Activated naive CD8-positive, alpha-beta T cell treated with anti-CD3 and anti-CD28 coated beads, Interleukin-2, amount 10 ng/mL, durations not matched to agents 7 days and 5 days (primary cell): ENCODE measurements around the gene RXYLT1. TPM values are rescaled to one million over a fixed set of nuclear protein-coding genes. Genes with fewer than 3 reads are reported as not detected.
A peak's percentile ranks its signal among the peaks of the same experiment; 100 is the strongest.

ENCODE experiments used
- ATAC-seq: fragments of 150-1000 bp; cut with Tn5 transposase; one replicate; pipeline ENCODE4 v1.10.0; 2021; ENCODE audit warnings: low read depth, moderate library complexity
- POLR2A ChIA-PET: fragments of 350-600 bp; sonication (Branson Sonifier 250); formaldehyde crosslinking; loops from one replicate; lab custom pipeline; 2021; ENCODE audit warnings: antibody characterized with exemption; lab: Charles Lee
- DNase-seq: peaks from one replicate; pipeline ENCODE4 v3.0.0; 2021
- H3K27ac Mint-ChIP-seq: one replicate; pipeline ENCODE4 v1.8.0; 2022; ENCODE audit warnings: mild to moderate bottlenecking, mixed read lengths
- H3K27me3 Mint-ChIP-seq: one replicate; pipeline ENCODE4 v1.8.0; 2022; ENCODE audit warnings: mild to moderate bottlenecking, moderate library complexity, mixed read lengths
- H3K36me3 Mint-ChIP-seq: one replicate; pipeline ENCODE4 v1.8.0; 2021; ENCODE audit warnings: mild to moderate bottlenecking, mixed read lengths
- H3K4me1 Mint-ChIP-seq: one replicate; pipeline ENCODE4 v1.8.0; 2021; ENCODE audit warnings: mixed read lengths
- H3K4me3 Mint-ChIP-seq: one replicate; pipeline ENCODE4 v1.8.0; 2022; ENCODE audit warnings: mild to moderate bottlenecking, moderate library complexity, mixed read lengths
- H3K9me3 Mint-ChIP-seq: one replicate; pipeline ENCODE4 v1.8.0; 2021; ENCODE audit warnings: mixed read lengths
- total RNA-seq, 2 experiments: library from RNA; stranded (reverse); gene quantifications; one replicate each; pipeline ENCODE4 v1.2.3, GENCODE V29; 2021

RXYLT1 gene
- total RNA-seq, 2 experiments from 2014 or later: 12.9 to 15.6 TPM

- Mint-ChIP-seq H3K27ac (no peak overlapping the region), H3K4me3 (no peak overlapping the region), H3K36me3 (peaks cover 3% of the 10 kb centered on the region), H3K9me3 (no peaks in the 10 kb centered on the region), H3K27me3 (no peaks in the 10 kb centered on the region), H3K4me1 (peaks cover 13% of the 10 kb centered on the region)
- no peak for ATAC-seq
- DNase-seq: no peak
- POLR2A ChIA-PET: no interaction called here
These were observed 31.6 kb downstream of the RXYLT1 start for GRCh38 chr12:63811334-63811733.

DNA sequence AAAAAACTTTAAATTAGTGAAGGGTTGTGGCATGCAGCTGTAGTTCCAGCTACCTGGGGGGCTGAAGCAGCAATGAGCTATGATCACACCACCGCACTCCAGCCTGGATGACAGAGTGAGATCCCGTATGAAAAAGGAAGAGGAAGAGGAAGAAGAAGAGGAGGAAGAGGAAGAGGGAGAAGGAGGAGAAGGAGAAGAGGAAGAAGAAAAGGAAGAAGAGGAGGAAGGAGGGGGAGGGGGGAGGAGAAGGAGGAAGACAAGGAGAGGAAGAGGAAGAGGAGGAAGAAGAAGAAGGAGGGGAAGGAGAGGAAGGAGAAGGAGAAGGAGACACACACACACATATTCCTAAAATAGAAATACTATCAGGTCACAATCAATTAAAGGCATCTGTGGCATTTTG, 32.0 kb downstream of the RXYLT1 start:
- no peaks in the 10 kb centered on the region for H3K9me3 Mint-ChIP-seq
- POLR2A ChIA-PET: no interaction called here
- peaks cover 13% of the 10 kb centered on the region for H3K4me1 Mint-ChIP-seq
- no peak overlapping the region for H3K27ac Mint-ChIP-seq
- no peak for DNase-seq
- H3K4me3 Mint-ChIP-seq: no peak overlapping the region
- peaks cover 3% of the 10 kb centered on the region for H3K36me3 Mint-ChIP-seq
- ATAC-seq: no peak
- H3K27me3 Mint-ChIP-seq: no peaks in the 10 kb centered on the region

GRCh38 chr12:63814146-63814772, 34.5 kb downstream of the RXYLT1 start:
- no peak for ATAC-seq
- Mint-ChIP-seq H3K36me3 (peaks cover 5% of the 10 kb centered on the region), H3K9me3 (peaks cover 3% of the 10 kb centered on the region), H3K4me3 (no peak overlapping the region), H3K4me1 (peaks cover 13% of the 10 kb centered on the region), H3K27me3 (peaks cover 2% of the 10 kb centered on the region), H3K27ac (no peak overlapping the region)
- POLR2A ChIA-PET: interaction anchor here (0.7 kb wide), 1 partner anchor 22 kb away, joined by 3 read pairs; no protein-coding TSS in a partner anchor
- DNase-seq: no peak

GRCh38 chr12:63815482-63815852, 35.8 kb downstream of the RXYLT1 start:
- DNase-seq (no peak), ATAC-seq (no peak)
- Mint-ChIP-seq H3K27ac (no peak overlapping the region), H3K27me3 (peaks cover 4% of the 10 kb centered on the region), H3K4me1 (peaks cover 13% of the 10 kb centered on the region), H3K36me3 (peaks cover 2% of the 10 kb centered on the region), H3K4me3 (no peak overlapping the region), H3K9me3 (peaks cover 4% of the 10 kb centered on the region)
- POLR2A ChIA-PET: no interaction called here

DNA sequence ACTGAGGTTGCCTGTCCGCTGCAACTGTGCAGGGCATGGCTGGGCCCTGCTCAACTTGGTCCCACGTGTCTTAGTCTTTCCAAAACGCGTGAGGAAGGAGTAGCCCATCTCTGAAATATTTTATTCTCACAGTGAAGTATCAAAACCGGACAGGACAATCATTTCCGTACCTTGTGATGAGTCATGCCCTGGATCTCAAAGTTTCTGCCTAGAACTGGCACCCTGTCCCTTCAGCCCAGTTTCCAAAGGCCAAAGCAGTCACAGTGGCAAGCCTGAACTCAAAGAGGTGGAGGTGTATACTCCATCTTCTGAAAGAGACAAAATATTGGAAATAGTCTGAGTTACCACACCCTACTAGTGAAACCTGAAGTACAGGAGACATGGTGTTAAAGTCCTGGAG, 36.3 kb downstream of the RXYLT1 start:
- POLR2A ChIA-PET: no interaction called here
- Mint-ChIP-seq H3K4me3 (no peak overlapping the region), H3K27me3 (peaks cover 6% of the 10 kb centered on the region), H3K4me1 (peaks cover 13% of the 10 kb centered on the region), H3K36me3 (peaks cover 2% of the 10 kb centered on the region), H3K27ac (no peak overlapping the region), H3K9me3 (peaks cover 4% of the 10 kb centered on the region)
- ATAC-seq: no peak
- DNase-seq: no peak

GRCh38 chr12:63820427-63820826, 40.7 kb downstream of the RXYLT1 start:
- ATAC-seq (no peak), DNase-seq (no peak)
- POLR2A ChIA-PET: no interaction called here
- no peak overlapping the region for H3K4me3 Mint-ChIP-seq
- no peak overlapping the region for H3K27ac Mint-ChIP-seq
- peaks cover 4% of the 10 kb centered on the region for H3K9me3 Mint-ChIP-seq
- H3K36me3 Mint-ChIP-seq: peaks cover 2% of the 10 kb centered on the region
- H3K4me1 Mint-ChIP-seq: peaks cover 10% of the 10 kb centered on the region
- peaks cover 17% of the 10 kb centered on the region for H3K27me3 Mint-ChIP-seq

GRCh38 chr12:63821781-63822251, 42.1 kb downstream of the RXYLT1 start:
- Mint-ChIP-seq H3K27me3 (peaks cover 17% of the 10 kb centered on the region), H3K4me1 (peaks cover 7% of the 10 kb centered on the region), H3K36me3 (peaks cover 2% of the 10 kb centered on the region), H3K4me3 (peak overlapping the region; percentile 82), H3K27ac (peak overlapping the region; percentile 78), H3K9me3 (peaks cover 4% of the 10 kb centered on the region)
- DNase-seq (peak; percentile 43), ATAC-seq (peak; percentile 47)
- POLR2A ChIA-PET: no interaction called here

DNA sequence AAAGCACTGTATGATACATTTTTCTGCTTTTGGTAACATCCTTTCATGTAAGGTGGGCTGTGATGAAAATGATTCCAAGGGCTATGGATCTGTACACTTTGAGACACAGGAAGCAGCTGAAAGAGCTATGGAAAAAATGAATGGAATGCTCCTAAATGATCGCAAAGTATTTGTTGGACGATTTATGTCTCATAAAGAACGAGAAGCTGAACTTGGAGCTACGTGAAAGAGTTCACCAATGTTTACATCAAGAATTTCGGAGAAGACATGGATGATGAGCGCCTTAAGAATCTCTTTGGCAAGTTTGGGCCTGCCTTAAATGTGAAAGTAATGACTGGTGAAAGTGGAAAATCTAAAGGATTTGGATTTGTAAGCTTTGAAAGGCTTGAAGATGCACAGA, 42.6 kb downstream of the RXYLT1 start:
- Mint-ChIP-seq H3K36me3 (peaks cover 2% of the 10 kb centered on the region), H3K4me3 (peak overlapping the region; percentile 82), H3K9me3 (peaks cover 4% of the 10 kb centered on the region), H3K27me3 (peaks cover 17% of the 10 kb centered on the region), H3K27ac (no peak overlapping the region), H3K4me1 (peaks cover 7% of the 10 kb centered on the region)
- POLR2A ChIA-PET: no interaction called here
- no peak for ATAC-seq
- no peak for DNase-seq

- no peak for DNase-seq
- no peak for ATAC-seq
- H3K36me3 Mint-ChIP-seq: peaks cover 2% of the 10 kb centered on the region
- no peak overlapping the region for H3K27ac Mint-ChIP-seq
- POLR2A ChIA-PET: no interaction called here
- H3K27me3 Mint-ChIP-seq: peaks cover 17% of the 10 kb centered on the region
- peaks cover 7% of the 10 kb centered on the region for H3K4me1 Mint-ChIP-seq
- no peak overlapping the region for H3K4me3 Mint-ChIP-seq
- peaks cover 4% of the 10 kb centered on the region for H3K9me3 Mint-ChIP-seq
These were observed 43.3 kb downstream of the RXYLT1 start for GRCh38 chr12:63823040-63823439.

GRCh38 chr12:63826006-63826585, 46.4 kb downstream of the RXYLT1 start:
- no peak for DNase-seq
- H3K4me1 Mint-ChIP-seq: peaks cover 7% of the 10 kb centered on the region
- ATAC-seq: no peak
- H3K9me3 Mint-ChIP-seq: peaks cover 3% of the 10 kb centered on the region
- peaks cover 22% of the 10 kb centered on the region for H3K27me3 Mint-ChIP-seq
- POLR2A ChIA-PET: no interaction called here
- H3K27ac Mint-ChIP-seq: no peak overlapping the region
- no peaks in the 10 kb centered on the region for H3K36me3 Mint-ChIP-seq
- no peak overlapping the region for H3K4me3 Mint-ChIP-seq

- Mint-ChIP-seq H3K4me1 (no peaks in the 10 kb centered on the region), H3K27ac (no peak overlapping the region), H3K36me3 (no peaks in the 10 kb centered on the region), H3K9me3 (peaks cover 3% of the 10 kb centered on the region), H3K27me3 (peaks cover 18% of the 10 kb centered on the region), H3K4me3 (no peak overlapping the region)
- DNase-seq (no peak), ATAC-seq (no peak)
- POLR2A ChIA-PET: no interaction called here
These were observed 49.2 kb downstream of the RXYLT1 start for GRCh38 chr12:63828867-63829266.

GRCh38 chr12:63836046-63836445, 56.3 kb downstream of the RXYLT1 start:
- ATAC-seq (no peak), DNase-seq (no peak)
- Mint-ChIP-seq H3K27ac (no peak overlapping the region), H3K9me3 (no peaks in the 10 kb centered on the region), H3K36me3 (no peaks in the 10 kb centered on the region), H3K27me3 (peaks cover 25% of the 10 kb centered on the region), H3K4me3 (no peak overlapping the region), H3K4me1 (no peaks in the 10 kb centered on the region)
- POLR2A ChIA-PET: interaction anchor here (0.5 kb wide), 1 partner anchor 21 kb away, joined by 3 read pairs; no protein-coding TSS in a partner anchor

- H3K4me3 Mint-ChIP-seq: no peak overlapping the region
- H3K36me3 Mint-ChIP-seq: no peaks in the 10 kb centered on the region
- H3K9me3 Mint-ChIP-seq: no peaks in the 10 kb centered on the region
- ATAC-seq (no peak), DNase-seq (no peak)
- POLR2A ChIA-PET: no interaction called here
- H3K4me1 Mint-ChIP-seq: no peaks in the 10 kb centered on the region
- H3K27ac Mint-ChIP-seq: no peak overlapping the region
- H3K27me3 Mint-ChIP-seq: peaks cover 19% of the 10 kb centered on the region
These were observed 57.2 kb downstream of the RXYLT1 start for GRCh38 chr12:63836936-63837335.

- ATAC-seq: no peak
- no peaks in the 10 kb centered on the region for H3K4me1 Mint-ChIP-seq
These were observed 58.7 kb downstream of the RXYLT1 start for GRCh38 chr12:63838411-63838810.

More at GRCh38 chr12:63838411-63838810, 58.7 kb downstream of the RXYLT1 start:
- H3K4me3 Mint-ChIP-seq: no peak overlapping the region
- DNase-seq: no peak
- H3K27ac Mint-ChIP-seq: no peak overlapping the region
- POLR2A ChIA-PET: no interaction called here
- H3K9me3 Mint-ChIP-seq: no peaks in the 10 kb centered on the region
- H3K27me3 Mint-ChIP-seq: peaks cover 24% of the 10 kb centered on the region
- H3K36me3 Mint-ChIP-seq: no peaks in the 10 kb centered on the region
